K562 (cell line): ENCODE results near the gene PPFIA3. TPM values are rescaled to one million over a fixed set of nuclear protein-coding genes. Genes with fewer than 3 reads are reported as not detected.

Experiments used
- DACH1 ChIP-seq: fragments of 450-650 bp; IDR thresholded peaks from 2 replicates; pipeline ENCODE4 v1.6.1; 2018; ENCODE audit not compliant: partially characterized antibody
- DIDO1 ChIP-seq: fragments of 450-650 bp; IDR thresholded peaks from 2 replicates; pipeline ENCODE4 v1.6.1; 2016; ENCODE audit warnings: low read depth, missing biosample characterization, missing genetic modification characterization
- FOXJ2 ChIP-seq: fragments of 200-800 bp; sonication (Bioruptor generic); IDR thresholded peaks from 2 replicates; pipeline ENCODE4 v1.6.1; 2016; ENCODE audit warnings: missing genetic modification characterization, missing compliant biosample characterization
- TARDBP ChIP-seq: fragments of 450-650 bp; IDR thresholded peaks from 2 replicates; pipeline ENCODE4 v1.6.1; 2016
- TBL1XR1 ChIP-seq, 2 experiments: IDR thresholded peaks; 2 replicates each; pipeline ENCODE4 v1.6.1; 2012; ENCODE audit warnings: improper control_type of control experiment in 2 of 2, low read length in 2 of 2, mild to moderate bottlenecking in 1 of 2
- TRIM24 ChIP-seq, 2 experiments: fragments of 450-650 bp; IDR thresholded peaks; 2 replicates each; pipeline ENCODE4 v1.6.1; 2016
- ZBTB8A ChIP-seq: fragments of 450-650 bp; IDR thresholded peaks from 2 replicates; pipeline ENCODE4 v1.6.1; 2018; ENCODE audit warnings: mild to moderate bottlenecking, moderate library complexity; ENCODE audit not compliant: partially characterized antibody
- ZC3H8 ChIP-seq: fragments of 450-650 bp; IDR thresholded peaks from 2 replicates; pipeline ENCODE4 v1.6.1; 2017
- ZKSCAN1 ChIP-seq: fragments of 150-350 bp; IDR thresholded peaks from 2 replicates; pipeline ENCODE4 v1.6.1; 2016; ENCODE audit warnings: low read depth, low read length
- ZNF431 ChIP-seq: sonication (generic); formaldehyde crosslinking; IDR thresholded peaks from 2 replicates; pipeline ENCODE4 v1.8.0; 2022; ENCODE audit warnings: mild to moderate bottlenecking, missing genetic modification reagents
- ZNF79 ChIP-seq: fragments of 250-450 bp; sonication (Bioruptor Pico); IDR thresholded peaks from 2 replicates; pipeline ENCODE4 v1.4.0; 2020; ENCODE audit warnings: low read depth, mild to moderate bottlenecking, moderate library complexity
- polyA plus RNA-seq, 8 experiments: library from polyadenylated mRNA; depleted of rRNA in 4 of 8; stranded (reverse) in 5 of 8; unstranded in 3 of 8; fragments of >200 nt; fragmentation: Nextera tagmentation in 2 of 8; fragmentation: Illumina TruSeq in 1 of 8; extraction: Ambion mirVana in 2 of 8; extraction: Trizol in 1 of 8; gene quantifications; 2 replicates each; pipeline versions ENCODE4 v1.2.1 to v1.2.3, GENCODE V29; 2011 to 2014; ENCODE audit warnings: inconsistent platforms in 1 of 8, missing spikeins in 1 of 8
- total RNA-seq, 7 experiments: library from RNA; depleted of rRNA in 6 of 7; stranded (reverse); fragments of >200 nt in 6 of 7; fragmentation: Illumina TruSeq in 2 of 7; extraction: Trizol in 2 of 7; gene quantifications; 2 replicates each; pipeline versions ENCODE4 v1.2.1 to v1.2.3, GENCODE V29; 2011 to 2021; ENCODE audit warnings: low replicate concordance in 1 of 7
- TF ChIP-seq, protein P1 (sequence below), 2 experiments: fragments of 450-650 bp; IDR thresholded peaks; 2 replicates each; pipeline ENCODE4 v1.6.1; 2016
- TF ChIP-seq, protein P2 (sequence below): sonication (generic); formaldehyde crosslinking; IDR thresholded peaks from 2 replicates; pipeline ENCODE4 v1.9.0; 2022; ENCODE audit warnings: mild to moderate bottlenecking, missing genetic modification reagents
- TF ChIP-seq, protein P3 (sequence below): fragments of 450-650 bp; formaldehyde crosslinking; IDR thresholded peaks from 2 replicates; pipeline ENCODE4 v1.4.0; 2022; ENCODE audit warnings: mild to moderate bottlenecking, moderate library complexity
- TF ChIP-seq, protein P4 (sequence below): IDR thresholded peaks from 2 replicates; pipeline ENCODE4 v1.6.1; 2016; ENCODE audit warnings: missing genetic modification characterization, missing compliant biosample characterization
- TF ChIP-seq, protein P5 (sequence below): fragments of 450-650 bp; IDR thresholded peaks from 2 replicates; pipeline ENCODE4 v1.7.0; 2016; ENCODE audit warnings: borderline replicate concordance
- TF ChIP-seq, protein P6 (sequence below): fragments of 250-450 bp; sonication (Bioruptor Pico); IDR thresholded peaks from 2 replicates; pipeline ENCODE4 v1.8.0; 2022; ENCODE audit warnings: inconsistent platforms, mild to moderate bottlenecking, moderate library complexity, borderline replicate concordance
- TF ChIP-seq, protein P7 (sequence below): sonication (generic); formaldehyde crosslinking; IDR thresholded peaks from 2 replicates; pipeline ENCODE4 v1.9.0; 2022; ENCODE audit warnings: mild to moderate bottlenecking, missing genetic modification reagents
- TF ChIP-seq, protein P8 (sequence below): fragments of 250-450 bp; sonication (Bioruptor Pico); IDR thresholded peaks from 2 replicates; pipeline ENCODE4 v1.5.1; 2021; ENCODE audit warnings: mild to moderate bottlenecking

PPFIA3 gene
- total and polyA plus RNA-seq, 9 of the 15 experiments (the other 6 are each of a cell fraction or from before 2014, with no cell fraction given) = 0.10 to 53.0 (median 17.6) TPM

DNA sequence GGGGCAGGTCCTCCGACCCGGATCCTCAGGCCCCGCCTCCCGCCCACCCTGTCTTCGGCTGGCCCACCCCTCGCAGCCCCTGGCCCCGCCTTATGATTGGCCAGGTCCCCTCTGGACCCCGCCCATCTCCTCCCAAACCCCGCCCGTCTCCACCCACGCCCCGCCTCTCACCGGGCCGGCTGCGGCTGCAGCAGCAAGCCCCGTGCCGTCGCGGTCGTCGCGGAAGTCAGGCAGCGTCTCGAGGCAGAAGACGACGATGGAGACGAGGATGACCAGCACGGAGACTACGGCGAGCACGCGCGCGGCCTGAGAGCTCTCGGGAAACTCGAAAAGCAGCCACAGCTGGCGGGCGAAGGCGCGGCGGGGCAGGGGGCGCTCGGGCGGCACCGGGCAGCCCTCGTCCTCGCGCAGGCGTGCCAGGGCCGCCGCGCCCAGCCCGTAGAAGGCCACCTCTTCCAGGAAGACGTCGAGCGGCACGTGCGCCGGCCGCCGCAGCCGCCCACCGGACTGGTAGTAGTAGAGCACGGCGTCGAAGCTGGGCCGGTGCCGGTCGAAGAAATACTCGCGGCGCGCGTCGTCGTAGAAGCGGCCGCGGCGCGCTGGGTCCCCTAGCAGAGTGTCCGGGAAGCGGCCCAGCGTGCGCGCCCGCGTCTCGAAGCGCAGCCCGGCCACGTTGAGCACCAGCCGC, 47.3 kb upstream of the PPFIA3 start (continued):
- TF ChIP-seq, protein P1, sequence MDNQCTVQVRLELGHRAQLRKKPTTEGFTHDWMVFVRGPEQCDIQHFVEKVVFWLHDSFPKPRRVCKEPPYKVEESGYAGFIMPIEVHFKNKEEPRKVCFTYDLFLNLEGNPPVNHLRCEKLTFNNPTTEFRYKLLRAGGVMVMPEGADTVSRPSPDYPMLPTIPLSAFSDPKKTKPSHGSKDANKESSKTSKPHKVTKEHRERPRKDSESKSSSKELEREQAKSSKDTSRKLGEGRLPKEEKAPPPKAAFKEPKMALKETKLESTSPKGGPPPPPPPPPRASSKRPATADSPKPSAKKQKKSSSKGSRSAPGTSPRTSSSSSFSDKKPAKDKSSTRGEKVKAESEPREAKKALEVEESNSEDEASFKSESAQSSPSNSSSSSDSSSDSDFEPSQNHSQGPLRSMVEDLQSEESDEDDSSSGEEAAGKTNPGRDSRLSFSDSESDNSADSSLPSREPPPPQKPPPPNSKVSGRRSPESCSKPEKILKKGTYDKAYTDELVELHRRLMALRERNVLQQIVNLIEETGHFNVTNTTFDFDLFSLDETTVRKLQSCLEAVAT (IDR thresholded peaks at IDR 0.05) = no peak
- TF ChIP-seq ZNF431 (CRISPR knock-in tag) (no peak), ZKSCAN1 (no peak), ZNF79 (CRISPR knock-in tag) (no peak), FOXJ2 (no peak), DIDO1 (tag) (no peak), TRIM24 (IDR thresholded peaks at IDR 0.05) (no peak), TBL1XR1 (IDR thresholded peaks at IDR 0.05; ENCODE audit: low read length in 2 of 2) (no peak), TARDBP (no peak), DACH1 (no peak), ZBTB8A (no peak), ZC3H8 (no peak)
- TF ChIP-seq, protein P2, sequence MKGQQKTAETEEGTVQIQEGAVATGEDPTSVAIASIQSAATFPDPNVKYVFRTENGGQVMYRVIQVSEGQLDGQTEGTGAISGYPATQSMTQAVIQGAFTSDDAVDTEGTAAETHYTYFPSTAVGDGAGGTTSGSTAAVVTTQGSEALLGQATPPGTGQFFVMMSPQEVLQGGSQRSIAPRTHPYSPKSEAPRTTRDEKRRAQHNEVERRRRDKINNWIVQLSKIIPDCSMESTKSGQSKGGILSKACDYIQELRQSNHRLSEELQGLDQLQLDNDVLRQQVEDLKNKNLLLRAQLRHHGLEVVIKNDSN (CRISPR knock-in tag) = no peak
- TF ChIP-seq, protein P3, sequence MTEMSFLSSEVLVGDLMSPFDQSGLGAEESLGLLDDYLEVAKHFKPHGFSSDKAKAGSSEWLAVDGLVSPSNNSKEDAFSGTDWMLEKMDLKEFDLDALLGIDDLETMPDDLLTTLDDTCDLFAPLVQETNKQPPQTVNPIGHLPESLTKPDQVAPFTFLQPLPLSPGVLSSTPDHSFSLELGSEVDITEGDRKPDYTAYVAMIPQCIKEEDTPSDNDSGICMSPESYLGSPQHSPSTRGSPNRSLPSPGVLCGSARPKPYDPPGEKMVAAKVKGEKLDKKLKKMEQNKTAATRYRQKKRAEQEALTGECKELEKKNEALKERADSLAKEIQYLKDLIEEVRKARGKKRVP (CRISPR knock-in tag) = no peak
- TF ChIP-seq, protein P4, sequence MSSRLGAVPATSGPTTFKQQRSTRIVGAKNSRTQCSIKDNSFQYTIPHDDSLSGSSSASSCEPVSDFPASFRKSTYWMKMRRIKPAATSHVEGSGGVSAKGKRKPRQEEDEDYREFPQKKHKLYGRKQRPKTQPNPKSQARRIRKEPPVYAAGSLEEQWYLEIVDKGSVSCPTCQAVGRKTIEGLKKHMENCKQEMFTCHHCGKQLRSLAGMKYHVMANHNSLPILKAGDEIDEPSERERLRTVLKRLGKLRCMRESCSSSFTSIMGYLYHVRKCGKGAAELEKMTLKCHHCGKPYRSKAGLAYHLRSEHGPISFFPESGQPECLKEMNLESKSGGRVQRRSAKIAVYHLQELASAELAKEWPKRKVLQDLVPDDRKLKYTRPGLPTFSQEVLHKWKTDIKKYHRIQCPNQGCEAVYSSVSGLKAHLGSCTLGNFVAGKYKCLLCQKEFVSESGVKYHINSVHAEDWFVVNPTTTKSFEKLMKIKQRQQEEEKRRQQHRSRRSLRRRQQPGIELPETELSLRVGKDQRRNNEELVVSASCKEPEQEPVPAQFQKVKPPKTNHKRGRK (tag) = no peak
- TF ChIP-seq, protein P5, sequence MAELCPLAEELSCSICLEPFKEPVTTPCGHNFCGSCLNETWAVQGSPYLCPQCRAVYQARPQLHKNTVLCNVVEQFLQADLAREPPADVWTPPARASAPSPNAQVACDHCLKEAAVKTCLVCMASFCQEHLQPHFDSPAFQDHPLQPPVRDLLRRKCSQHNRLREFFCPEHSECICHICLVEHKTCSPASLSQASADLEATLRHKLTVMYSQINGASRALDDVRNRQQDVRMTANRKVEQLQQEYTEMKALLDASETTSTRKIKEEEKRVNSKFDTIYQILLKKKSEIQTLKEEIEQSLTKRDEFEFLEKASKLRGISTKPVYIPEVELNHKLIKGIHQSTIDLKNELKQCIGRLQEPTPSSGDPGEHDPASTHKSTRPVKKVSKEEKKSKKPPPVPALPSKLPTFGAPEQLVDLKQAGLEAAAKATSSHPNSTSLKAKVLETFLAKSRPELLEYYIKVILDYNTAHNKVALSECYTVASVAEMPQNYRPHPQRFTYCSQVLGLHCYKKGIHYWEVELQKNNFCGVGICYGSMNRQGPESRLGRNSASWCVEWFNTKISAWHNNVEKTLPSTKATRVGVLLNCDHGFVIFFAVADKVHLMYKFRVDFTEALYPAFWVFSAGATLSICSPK = no peak
- TF ChIP-seq, protein P6, sequence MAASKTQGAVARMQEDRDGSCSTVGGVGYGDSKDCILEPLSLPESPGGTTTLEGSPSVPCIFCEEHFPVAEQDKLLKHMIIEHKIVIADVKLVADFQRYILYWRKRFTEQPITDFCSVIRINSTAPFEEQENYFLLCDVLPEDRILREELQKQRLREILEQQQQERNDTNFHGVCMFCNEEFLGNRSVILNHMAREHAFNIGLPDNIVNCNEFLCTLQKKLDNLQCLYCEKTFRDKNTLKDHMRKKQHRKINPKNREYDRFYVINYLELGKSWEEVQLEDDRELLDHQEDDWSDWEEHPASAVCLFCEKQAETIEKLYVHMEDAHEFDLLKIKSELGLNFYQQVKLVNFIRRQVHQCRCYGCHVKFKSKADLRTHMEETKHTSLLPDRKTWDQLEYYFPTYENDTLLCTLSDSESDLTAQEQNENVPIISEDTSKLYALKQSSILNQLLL (CRISPR knock-in tag) = no peak
- TF ChIP-seq, protein P7, sequence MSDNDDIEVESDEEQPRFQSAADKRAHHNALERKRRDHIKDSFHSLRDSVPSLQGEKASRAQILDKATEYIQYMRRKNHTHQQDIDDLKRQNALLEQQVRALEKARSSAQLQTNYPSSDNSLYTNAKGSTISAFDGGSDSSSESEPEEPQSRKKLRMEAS = 0 out of 2 replicates have a peak, but pooled peaks have one; percentile 35
- TF ChIP-seq, protein P8, sequence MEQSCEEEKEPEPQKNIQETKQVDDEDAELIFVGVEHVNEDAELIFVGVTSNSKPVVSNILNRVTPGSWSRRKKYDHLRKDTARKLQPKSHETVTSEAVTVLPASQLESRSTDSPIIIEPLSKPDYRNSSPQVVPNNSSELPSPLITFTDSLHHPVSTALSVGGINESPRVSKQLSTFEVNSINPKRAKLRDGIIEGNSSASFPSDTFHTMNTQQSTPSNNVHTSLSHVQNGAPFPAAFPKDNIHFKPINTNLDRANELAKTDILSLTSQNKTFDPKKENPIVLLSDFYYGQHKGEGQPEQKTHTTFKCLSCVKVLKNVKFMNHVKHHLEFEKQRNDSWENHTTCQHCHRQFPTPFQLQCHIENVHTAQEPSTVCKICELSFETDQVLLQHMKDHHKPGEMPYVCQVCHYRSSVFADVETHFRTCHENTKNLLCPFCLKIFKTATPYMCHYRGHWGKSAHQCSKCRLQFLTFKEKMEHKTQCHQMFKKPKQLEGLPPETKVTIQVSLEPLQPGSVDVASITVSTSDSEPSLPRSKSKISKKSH (CRISPR knock-in tag) = no peak
